ENCODE data around the gene LCK. TPM values are rescaled to one million over a fixed set of nuclear protein-coding genes. Genes with fewer than 3 reads are reported as not detected.

The LCK gene
- total RNA-seq, 1 donor = 0.43 TPM

DNA sequence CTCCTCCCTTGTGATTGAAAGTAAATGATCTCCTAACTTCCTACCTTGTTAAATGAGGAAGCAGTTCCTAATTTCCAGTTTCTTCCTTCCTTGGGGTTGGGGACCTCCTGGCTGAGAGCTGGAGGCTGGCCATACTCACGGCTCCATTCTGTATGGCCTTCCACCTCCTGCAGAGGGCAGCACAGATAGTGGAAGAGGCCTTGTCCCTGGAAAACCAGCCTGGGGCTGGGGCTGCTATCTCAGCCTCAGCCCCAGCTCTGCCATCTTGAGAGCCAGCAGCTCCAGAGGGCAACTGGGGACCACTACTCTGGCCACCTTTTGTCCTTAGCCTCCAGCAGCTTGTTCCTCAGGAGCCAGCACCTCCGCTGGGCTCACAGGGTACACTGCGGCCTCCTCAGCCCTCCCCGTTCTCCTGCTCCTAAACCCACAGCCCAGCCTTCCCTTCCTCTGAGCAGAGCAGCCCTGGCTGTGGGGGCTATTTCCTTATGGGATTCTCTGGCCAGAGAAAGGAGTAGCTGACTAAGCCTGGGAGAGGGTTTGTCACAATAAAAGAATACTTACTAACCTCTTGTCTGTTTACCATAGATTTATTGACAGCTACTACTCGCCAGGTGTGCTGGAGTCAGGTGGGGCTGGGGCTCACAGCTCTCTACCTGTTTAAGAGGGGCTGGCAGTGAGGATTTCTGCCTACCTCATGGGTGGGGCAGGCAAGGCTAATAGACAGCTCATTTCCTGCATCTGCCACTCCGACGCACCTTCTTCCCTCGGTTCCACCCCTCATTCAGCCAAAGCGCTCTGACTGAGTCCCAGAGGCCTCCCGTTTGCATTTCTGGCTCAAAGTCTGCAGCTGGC is 35.2 kb upstream of the LCK start:
- TF ChIP-seq, protein P1, sequence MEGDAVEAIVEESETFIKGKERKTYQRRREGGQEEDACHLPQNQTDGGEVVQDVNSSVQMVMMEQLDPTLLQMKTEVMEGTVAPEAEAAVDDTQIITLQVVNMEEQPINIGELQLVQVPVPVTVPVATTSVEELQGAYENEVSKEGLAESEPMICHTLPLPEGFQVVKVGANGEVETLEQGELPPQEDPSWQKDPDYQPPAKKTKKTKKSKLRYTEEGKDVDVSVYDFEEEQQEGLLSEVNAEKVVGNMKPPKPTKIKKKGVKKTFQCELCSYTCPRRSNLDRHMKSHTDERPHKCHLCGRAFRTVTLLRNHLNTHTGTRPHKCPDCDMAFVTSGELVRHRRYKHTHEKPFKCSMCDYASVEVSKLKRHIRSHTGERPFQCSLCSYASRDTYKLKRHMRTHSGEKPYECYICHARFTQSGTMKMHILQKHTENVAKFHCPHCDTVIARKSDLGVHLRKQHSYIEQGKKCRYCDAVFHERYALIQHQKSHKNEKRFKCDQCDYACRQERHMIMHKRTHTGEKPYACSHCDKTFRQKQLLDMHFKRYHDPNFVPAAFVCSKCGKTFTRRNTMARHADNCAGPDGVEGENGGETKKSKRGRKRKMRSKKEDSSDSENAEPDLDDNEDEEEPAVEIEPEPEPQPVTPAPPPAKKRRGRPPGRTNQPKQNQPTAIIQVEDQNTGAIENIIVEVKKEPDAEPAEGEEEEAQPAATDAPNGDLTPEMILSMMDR (IDR thresholded peaks at IDR 0.05; ENCODE audit: insufficient read depth, low read depth, low read length) = peak; percentile 88
- peak; percentile 65 for DNase-seq (ENCODE audit: low read depth)
- H3K4me3 ChIP-seq (ENCODE audit: low read depth, low read length) = no peak overlapping the region

DNA sequence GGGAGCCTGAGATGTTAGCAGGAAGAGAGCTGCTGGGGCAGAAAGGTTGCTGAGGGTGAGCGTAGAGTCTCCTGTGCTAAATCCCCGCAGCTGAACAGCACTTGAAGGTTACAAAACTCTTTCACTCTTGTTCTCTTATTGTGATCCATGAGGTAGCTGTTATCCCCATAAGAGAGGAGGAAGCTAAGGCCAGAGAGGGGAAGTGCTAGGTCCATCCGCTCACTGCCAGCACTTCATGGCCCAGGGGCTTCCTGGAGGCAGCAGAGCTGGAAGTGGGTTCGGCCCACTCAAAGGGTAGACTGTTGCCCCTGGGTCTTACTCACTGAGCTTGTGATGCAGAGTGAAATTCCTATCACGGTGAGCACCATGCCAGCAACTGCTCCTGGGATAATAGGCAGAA is 34.5 kb upstream of the LCK start:
- no peak for DNase-seq (ENCODE audit: low read depth)
- TF ChIP-seq, protein P1 (IDR thresholded peaks at IDR 0.05; ENCODE audit: insufficient read depth, low read depth, low read length) = no peak
- no peak overlapping the region for H3K4me3 ChIP-seq (ENCODE audit: low read depth, low read length)

DNA sequence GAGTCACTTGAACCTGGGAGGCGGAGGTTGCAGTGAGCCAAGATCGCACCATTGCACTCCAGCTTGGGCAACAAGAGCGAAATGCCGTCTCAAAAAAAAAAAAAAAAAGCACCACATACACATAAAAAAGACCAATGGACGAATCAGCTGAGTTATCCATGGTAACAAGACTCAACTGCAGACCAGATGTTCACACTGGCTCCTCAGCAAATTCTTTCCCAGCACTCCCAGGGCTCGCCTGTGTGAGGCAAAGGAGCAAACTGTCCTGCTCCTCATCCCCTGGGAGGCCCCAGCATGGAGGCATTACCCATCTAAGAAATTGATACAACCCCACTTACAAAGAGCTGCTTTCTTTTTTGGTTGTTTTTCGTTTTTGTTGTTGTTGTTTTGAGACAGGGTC is 32.0 kb upstream of the LCK start:
- H3K4me3 ChIP-seq (ENCODE audit: low read depth, low read length) = no peak overlapping the region
- TF ChIP-seq, protein P1 (IDR thresholded peaks at IDR 0.05; ENCODE audit: insufficient read depth, low read depth, low read length) = no peak
- peak; percentile 75 for DNase-seq (ENCODE audit: low read depth)

DNA sequence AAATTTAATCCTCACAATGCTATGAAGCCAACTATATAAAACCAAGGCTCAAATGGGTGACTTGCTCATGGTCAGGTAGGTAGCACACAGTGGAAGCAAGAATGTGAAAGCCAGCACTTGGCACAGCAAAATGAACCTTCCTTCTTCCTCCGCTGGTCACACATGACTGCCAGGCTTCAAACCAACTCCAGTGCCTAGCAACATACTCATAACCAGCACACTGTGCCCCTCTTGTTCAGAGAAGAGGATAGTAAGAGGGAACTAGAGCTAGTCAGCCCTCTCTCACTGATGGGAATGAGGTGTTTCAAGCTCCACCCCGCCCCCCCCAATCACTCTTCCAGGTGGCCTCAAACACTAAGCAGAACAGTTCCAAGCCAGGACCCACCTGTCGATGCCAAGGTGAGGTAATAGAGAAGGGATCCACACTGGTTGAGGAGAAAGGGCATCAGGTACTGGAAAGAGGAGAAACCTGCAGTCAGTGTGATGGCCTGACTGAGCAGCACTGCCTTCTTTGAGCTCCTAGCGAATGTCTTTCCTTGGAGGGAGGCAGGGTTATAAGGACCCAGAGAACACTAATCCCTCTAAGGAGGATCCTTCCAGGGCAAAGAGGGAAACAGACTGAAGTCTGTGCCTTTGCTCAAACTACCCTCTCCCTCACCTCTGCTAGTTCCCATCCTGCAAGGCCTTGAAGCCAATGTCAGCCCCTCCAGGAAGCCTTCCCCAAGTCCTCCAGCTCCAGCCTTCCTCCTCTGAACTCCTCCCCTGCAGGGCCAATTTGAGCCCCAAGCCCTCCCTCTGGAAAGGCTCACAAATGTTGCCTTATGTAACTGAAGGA is 30.1 kb upstream of the LCK start:
- no peak for DNase-seq (ENCODE audit: low read depth)
- peak overlapping the region; percentile 86 for H3K4me3 ChIP-seq (ENCODE audit: low read depth, low read length)
- TF ChIP-seq, protein P1 (IDR thresholded peaks at IDR 0.05; ENCODE audit: insufficient read depth, low read depth, low read length) = no peak

DNA sequence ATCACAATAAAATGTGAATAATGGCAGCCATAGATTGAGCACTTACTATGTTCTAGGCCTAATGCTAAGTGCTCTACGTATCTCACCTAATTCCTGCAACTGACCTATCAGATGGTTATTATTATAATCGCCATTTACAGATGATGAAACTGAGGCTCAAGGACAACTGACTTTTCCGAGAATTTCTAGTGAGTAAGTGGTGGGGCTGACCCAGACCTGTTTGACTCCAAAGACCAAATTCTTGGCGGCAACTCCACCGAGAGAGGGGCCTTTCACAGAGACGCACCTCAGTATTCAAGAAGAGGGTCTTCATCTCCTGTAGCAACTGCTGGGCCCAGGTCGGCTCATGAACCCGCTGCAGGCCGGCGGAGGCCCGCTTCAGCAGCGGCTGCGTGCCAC is 29.5 kb upstream of the LCK start:
- peak overlapping the region; percentile 86 for H3K4me3 ChIP-seq (ENCODE audit: low read depth, low read length)
- TF ChIP-seq, protein P1 (IDR thresholded peaks at IDR 0.05; ENCODE audit: insufficient read depth, low read depth, low read length) = no peak
- no peak for DNase-seq (ENCODE audit: low read depth)

DNA sequence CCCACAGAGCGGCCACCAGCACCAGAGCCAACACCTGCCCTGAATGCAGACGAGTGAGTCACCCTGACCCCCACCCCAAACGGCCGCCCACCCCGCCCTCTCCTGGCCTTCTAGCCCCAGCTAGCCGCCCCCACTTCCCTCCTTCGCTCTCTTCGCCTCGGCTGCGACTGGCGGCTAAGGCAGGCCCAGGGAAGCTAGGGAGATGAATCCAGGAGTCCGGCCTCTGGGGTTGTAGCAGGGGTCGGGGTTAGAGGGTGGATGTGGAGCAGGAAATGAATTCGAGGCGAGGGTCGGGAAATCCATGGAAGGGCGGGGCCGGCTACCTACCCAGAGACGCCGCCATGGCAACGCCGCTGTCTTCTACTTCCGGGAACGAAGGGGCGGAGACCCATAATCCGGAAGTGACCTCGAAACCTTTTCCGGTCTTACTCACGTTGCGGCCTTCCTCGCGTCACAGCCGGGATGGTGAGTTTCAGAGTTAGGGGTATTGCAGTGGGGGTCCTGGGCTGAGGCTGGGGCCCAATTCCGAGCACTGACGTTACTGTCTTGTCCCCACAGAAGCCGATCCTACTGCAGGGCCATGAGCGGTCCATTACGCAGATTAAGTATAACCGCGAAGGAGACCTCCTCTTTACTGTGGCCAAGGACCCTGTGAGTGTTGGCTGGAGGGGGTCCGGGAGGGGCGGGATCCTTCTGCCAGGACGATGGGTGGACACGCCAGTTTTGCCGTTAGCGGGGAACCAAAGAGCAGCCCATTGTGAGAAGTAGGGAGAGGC is 28.9 kb upstream of the LCK start, which contains the start of the genes EIF3I and TMEM234:
EIF3I (plus strand) TSS at position 428 of the 776 bp plus-strand sequence; CDS start at position 463, 35 bp downstream.
TMEM234 (minus strand) TSS at position 374 of the 776 bp plus-strand sequence; CDS start at position 343, 31 bp downstream.
- DNase-seq (ENCODE audit: low read depth) = peak; percentile 93
- peak within 1 kb of the TSS; percentile 86 for H3K4me3 ChIP-seq (ENCODE audit: low read depth, low read length)
- TF ChIP-seq, protein P1 (IDR thresholded peaks at IDR 0.05; ENCODE audit: insufficient read depth, low read depth, low read length) = no peak

Data from fibroblast of villous mesenchyme (primary cell).